Occipital lobe (tissue), 2 donors: ENCODE data around the gene AIFM2. TPM values are rescaled to one million over a fixed set of nuclear protein-coding genes. Genes with fewer than 3 reads are reported as not detected.
A peak's percentile ranks its signal among the peaks of the same experiment; 100 is the strongest.

Experiments used
- DNase-seq: peaks from one replicate; lab custom pipeline; 2025; lab: John Stamatoyannopoulos, UW
- total RNA-seq: library from RNA; depleted of rRNA; stranded (reverse); fragments of >200 nt; gene quantifications from one replicate; pipeline ENCODE4 v1.2.3, GENCODE V29; 2014

The AIFM2 gene
- total RNA-seq, 1 donor from 2014 or later, result 5.5 TPM

DNA sequence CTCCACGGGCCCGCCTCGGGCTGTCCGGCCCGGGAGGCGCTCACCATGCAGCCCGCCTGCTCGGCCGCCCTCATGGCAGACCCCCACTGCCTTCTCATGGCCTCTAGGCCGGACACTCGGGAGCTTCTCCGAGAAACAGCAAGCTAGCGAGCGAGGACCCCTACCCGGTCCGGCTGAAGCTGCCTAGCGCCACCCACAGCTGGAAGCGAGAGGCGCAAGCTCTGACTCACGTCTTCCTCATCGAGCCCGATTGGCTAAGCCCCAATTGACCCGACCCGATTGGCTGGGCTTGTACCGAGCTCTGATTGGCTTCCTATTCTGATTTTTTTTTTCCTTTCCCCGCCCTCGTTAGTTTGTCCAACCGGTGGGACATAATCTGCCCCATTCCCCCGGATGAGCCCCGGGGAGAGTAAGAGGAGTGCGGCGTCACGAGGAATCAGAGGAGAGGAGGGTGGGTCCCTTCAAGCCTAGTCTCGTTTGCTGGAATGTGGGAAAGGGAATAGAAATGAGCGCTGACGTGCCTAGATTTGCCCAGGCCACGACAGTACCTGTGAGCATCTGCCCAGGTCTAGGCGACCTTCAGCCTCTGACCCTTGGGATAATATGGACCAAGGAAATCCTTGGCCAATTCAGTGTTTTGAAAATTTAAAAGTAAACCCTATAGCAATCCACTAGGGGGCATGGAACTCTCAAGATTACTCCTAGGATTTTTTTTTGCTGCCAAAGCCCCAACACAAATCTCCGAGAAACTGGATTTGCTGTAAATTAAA, 14.0 kb upstream of the AIFM2 start, which contains the start of gene TYSND1:
TYSND1 (minus strand) TSS at position 212 of the 770 bp plus-strand sequence; CDS start at position 98, 114 bp downstream.
- DNase-seq, result peak; percentile 95

DNA sequence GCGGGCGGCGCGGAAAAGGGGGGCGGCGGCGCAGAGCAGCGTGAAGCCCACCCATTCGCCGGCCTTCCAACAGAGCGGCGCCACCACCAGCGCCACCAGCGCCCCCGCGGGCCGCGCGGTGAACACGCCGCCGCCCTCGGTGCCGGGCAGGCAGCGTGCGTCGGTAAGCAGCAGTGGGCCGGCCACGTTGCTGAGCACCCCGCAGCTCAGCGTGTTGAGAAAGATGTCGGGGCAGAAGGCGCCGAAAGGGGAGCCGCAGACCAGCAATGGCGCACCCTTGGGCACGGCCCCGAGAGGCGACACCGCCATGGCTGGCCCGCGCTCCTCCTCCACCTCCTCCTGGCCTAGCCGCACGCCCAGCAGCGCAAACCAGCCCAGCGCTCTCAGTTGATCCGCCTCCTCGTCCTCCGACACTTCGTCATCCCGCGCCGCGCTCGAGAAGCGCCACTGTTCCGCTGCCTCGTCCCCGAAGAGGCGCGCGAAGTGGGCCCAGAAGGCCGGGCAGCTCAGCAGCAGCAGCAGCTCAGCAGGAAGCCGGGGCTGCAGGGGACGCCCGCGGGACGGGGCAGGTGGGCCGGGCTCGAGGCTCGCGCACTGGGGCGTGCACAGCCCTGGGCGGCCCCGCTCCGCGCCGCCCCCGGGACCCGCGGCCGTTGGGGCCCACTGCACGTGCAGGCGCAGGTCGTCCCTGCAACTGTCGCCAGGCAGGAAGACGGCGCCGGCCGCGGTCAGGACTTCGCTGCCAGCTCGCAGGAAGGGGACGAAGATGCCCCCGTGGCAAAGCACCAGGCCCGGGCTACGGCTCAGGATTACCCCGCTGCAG, 13.3 kb upstream of the AIFM2 start:
- peak; percentile 67 for DNase-seq

DNA sequence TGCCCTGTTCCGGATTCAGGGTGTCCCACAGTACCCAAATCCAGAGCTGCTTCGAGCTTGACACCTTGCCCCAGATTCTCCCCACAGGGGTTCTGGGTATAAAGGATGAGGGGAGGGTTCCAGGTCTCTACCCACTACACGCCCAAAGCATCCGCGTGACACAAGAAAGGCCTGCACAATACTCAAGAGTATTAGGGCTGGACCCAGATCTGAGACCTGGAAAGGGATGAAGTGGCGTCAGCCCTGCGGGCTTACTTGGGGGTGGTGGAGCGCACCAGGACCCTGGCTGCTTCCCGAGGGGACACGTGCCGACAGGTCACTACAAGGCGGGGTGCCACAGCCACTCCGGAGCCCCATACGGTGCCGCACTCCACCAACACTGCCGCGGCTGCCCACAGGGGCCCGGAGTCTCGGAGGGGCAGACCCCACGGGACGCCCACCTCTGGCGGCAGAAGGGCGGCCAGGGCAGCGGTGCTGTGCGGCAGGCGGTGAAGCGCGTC, 12.6 kb upstream of the AIFM2 start:
- DNase-seq, result no peak

DNA sequence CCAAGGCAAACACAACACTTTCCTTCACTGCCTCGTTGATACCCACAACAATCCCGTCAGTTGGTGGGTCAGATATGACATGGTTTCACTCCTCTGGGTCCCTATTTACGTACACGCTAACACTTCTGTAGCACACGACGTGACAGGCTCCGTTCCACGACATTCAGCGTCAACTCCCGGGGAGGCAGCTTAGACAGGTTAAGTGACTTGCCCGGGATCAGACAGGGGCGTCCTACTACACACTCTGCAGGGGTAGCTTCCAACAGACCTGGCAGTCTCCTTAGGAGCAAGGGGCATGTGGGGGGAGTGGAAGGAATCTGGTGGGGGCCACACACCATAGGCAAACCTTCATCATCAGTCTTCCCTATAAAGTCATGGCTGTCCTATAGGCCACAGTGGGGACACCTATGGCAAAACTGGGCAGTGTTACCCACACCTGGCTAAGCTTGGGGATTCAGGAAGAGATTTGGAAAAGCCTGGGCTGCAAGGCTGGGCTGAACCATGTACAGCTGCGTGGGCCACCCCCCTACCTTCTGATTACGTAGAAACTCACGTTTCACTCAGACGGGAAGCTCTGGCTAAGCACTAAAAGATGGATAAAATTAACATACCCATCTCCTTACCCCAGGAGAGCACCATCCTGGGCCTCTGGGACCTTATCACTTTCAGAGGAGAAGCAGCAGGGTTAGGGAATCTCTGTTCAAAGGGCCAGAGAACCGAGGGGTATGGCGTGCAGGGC, 11.9 kb upstream of the AIFM2 start:
- DNase-seq, result no peak

DNA sequence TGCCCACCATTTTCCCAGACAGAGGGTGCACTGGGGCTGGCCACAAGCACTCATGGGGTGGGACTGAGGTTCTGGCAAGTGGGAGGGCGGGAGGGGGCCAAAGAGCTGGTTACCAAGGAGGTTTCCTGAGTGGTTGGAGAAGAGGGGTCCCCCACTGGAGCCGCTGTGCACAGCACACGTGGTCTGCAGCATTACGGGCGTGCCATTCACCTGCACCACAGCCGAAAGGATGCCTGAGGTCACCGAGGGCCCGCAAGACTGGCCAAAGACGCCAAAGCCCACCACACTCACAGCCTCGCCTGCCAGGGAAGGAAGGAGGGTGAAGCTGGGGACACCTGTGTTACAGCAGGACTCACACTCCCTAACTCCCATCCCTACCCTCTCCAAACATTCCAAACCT, 9.9 kb upstream of the AIFM2 start:
- no peak for DNase-seq

DNA sequence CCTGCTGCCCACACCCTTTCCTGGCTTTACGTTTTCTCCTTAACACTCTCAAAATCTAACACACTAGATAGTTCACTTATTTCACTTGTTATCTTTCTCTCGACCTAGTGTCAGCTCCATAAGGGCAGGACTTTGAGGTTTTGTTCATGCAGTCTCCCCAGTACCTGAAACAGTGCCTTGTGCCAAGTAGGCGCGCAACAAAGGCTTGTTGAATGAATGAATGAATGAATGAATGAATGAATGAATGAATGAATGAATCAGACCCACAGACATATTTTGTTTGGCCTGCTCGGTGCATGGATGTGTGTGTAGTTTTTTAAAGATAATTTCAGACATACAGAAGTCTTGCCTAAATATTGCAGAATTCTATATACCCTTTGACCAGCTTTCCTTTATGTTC, 7.7 kb upstream of the AIFM2 start:
- DNase-seq, result no peak

DNA sequence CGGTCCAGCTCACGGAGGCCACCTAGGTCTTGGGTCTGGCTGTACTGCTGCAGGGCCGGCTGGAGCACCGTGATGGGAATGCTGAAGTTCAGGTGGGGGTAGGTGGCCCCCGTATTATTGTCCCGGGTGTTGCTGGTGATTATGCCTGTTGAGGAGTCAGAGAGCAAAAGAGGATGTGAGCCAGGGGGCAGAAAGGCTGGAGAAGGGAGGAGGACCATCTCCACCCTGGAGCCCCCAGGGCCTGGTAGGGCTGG, 7.3 kb upstream of the AIFM2 start:
- DNase-seq, result no peak

DNA sequence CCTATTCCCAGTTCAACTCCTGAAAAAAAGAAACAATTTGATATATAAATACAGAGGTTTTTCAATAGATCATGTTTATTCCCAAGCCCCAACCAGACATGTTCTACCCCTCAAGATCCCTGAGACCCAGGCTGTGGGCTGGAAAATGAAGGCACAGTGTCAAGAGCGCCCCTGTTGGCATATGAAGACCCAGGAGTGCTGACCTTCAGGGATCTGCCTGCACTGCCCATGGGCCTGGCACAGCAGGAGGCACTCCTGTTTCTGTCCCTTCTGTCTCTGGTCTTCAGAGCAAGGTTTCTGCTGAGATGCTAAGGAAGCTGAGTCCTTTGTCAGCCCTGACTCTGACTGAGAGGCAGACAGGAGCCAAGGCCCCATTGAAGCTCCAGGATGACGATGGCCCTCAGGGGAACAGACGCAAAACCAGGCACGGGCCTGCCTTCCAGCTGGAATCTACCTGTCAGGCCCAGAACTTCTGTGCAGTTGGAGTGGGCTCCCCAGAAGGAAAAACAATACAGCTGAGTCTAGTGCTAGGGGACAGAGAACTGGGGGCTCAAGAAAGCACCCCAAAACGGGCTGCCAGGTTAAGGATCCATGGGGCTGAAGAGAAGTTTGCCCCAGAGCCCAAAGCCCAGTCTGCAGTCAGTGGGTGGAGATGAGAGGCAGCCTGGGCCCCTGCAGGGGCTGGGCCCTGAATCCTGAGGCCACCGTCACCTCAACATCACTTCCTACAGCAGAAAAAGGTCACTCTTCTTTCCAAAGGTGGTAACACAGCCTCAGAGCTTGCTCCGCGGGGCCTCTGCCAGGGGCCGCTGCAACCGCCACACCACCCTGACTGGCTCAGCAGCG, 6.7 kb upstream of the AIFM2 start:
- no peak for DNase-seq

DNA sequence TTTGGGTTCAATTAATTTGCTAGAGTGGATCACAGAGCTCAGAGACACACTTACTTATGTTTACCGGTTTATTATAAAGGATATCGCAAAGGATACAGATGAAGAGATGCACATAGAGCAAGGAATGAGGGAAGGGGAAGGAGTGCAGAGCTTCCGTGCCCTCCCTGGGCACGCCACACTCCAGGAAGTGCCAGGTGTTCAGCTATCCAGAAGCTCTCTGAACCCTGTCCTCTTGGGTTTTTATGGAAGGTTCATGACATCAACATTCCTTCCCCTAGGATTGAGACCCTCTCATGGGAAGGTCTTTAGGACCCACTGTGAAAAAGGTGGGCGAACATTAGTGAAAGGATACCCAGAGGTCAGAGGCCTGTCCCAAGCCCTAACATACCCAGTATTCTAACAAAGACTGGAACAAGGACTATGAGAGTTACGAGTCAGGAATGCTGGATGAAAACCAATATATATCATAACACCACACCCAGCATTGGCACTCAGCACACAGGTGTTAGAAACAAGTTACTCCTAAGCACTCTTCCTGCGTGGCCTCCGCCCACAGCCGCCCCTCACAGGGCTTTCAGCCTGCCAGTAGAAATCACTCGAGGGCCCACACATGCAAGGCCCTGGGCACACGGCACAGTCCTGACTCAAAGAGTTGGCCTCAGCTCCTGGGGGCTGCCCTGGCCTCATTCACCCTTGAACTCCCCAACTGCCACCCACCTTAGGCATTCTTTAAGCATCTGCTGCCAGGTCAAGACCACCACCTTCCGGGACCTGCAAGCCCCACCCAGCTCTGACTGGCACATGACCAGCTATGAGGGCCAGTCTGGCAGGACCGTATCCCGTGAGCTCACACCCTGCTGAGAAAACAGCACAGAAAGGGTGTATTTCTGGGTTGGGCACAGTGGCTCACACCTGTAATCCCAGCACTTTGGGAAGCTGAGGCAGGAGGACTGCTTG, 5.6 kb upstream of the AIFM2 start:
- no peak for DNase-seq

DNA sequence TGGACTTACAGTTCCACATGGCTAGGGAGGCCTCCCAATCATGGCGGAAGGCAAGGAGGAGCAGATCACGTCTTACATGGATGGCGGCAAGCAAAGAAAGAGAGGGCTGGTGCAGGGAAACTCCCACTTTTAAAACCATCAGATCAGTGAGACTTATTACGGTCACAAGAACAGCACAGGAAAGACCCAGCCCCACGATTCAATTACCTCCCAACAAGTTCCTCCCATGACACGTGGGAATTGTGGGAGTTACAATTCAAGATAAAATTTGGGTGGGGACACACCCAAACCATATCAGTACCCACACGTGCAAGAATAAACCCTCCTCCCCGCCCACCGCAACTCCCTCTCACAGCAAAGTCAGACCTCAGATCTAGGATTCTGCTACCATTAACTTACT, 4.5 kb upstream of the AIFM2 start:
- no peak for DNase-seq

DNA sequence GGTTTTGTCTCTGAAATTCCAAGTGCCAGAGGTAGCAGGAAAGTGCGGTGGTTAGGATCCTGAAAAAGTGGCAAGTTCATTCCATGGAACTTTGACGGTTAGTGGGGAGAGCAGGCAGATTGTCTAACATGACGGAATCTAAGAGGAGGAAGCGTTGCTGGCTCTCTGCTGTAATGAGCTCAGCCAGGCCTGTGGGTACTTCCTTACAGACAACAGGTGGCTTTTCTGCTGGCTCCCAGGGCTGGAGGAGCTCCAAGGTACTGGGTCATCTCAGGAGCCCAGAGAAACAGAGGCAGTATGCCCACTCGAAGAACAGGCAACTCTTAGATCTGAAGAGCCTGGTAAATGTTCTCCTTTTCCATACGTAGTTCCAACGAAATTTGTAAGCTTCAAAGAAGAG, 3.1 kb upstream of the AIFM2 start:
- DNase-seq, result no peak

DNA sequence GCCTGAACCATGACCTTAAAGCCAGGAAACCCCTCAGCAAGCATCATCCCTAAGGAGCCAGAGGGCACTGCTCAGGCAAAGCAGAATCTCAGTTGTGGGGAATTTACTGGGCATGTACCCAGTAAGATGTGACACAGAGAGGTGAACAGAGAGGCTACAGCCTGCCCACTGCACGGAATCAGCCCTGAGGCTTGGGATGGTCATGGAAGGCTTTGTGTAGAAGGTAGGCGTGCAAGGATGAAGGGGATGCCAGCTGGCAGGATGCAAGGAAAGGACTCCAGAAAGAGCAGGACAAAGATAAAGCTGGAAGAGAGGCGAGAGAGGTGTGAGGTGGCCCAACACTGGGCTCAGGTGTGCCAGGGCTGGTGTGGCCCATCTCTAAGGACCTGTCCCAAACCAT, 2.4 kb upstream of the AIFM2 start:
- no peak for DNase-seq

DNA sequence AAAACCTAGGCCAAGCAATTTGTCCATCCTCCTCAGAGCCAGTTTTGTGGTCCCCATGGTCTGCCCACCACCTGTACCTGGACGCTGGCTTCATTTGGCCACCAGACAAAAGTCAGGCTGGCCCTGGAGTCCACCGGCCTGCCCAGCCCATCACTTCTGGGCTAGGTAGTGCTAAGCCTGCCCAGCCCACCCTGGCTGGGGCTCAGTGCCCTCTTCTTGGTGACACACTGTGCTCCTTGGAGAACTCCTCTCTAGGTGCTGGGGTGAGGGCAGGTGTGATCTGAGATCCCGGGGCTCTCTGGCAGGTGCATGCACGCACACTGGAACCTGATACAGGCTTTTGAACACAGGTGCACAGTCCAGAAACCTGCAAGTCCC, 1.1 kb downstream of the AIFM2 start:
- no peak for DNase-seq

DNA sequence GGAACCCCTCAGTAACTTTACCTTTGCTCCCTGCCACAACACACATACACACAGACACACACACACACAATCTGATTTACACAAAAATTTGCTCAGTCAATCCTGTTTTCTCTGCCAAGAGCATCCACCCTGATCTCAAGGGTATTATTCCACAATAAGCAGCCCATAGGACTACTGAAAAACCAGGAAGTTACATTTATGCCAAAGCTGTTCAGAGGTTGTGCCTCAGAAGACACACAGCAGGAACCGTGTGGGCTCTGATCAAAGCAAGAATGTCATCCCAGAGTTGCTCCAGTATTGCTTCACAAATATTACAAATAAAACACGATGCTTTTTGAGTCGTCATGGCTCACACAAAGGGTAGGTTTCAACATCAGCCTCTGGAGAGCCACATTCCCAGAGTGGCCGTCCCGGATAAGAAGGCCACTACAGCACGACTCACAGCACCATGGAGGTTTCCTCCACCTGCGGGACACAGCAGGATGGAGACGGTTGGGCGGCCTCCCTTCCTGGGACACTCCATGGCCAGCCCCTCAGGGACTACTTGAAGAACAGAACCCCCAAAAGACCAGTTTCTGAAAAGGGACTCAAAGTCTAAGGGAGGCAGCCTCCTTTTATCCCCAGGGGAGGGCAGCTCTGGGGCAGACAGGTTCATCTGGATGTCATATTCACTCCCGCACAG, 1.6 kb downstream of the AIFM2 start:
- no peak for DNase-seq

DNA sequence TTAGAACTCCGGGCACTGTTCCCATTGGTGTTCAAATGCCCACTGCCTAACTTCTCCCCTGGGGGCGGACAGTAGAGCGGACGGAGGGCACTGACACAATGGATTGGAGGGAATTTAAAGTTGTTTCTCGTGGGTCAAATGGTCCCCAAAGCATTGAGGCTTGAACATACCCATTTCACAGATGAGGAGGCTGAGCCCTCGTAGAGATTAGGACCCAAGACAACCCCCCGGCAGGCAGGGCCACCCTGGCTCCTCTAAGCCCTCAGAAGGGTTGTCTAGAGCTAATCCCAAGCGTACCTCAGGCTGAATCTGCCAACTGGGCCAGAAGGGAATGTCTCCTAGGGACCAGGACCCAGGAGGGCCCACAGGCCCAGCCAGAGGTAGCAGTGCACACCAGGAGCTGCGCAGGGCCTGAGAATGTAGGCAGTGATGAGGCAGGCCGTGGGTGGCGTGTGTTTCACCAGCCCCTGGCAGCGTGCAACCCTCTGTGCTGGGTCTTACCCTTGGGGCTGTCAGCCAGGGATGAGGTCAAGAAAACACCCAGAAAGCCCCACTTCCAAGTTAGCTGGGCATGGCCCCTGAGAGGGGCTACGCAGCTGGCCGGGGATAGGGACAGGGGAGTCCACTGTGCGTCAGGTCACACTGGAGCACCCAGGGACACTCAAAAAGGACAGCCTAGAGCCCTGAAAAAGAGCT, 5.8 kb downstream of the AIFM2 start:
- no peak for DNase-seq

DNA sequence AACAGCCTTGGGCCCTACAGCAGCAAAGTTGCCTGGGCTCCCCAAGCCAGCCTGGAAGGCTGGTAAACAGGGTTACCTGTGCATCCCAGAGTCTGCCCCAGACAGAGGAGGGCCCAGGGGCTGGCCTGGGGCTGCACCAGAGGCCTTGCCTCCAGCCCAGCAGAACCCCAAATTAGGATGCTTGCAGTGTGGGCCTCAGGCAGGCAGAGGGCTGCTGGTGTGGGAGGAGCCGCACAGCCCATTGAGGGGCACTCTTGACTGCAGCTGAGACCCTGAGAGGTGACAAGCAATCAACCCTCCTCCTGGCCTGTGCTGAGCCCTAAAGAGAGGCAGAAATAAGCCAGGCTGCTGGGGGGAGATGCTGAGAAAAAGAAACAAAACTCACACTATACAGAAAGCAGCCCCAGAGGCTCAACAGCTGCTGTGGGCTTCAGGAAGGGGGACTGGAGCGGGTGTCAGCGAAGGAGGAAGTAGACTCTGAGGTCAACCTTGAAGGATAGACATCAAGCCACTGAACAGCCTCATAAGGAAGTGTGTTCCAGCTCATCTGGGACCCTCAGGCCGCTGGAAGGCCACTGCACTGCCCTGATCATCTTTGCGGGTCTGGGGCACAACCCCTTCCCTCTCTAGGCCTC, 6.6 kb downstream of the AIFM2 start:
- no peak for DNase-seq

DNA sequence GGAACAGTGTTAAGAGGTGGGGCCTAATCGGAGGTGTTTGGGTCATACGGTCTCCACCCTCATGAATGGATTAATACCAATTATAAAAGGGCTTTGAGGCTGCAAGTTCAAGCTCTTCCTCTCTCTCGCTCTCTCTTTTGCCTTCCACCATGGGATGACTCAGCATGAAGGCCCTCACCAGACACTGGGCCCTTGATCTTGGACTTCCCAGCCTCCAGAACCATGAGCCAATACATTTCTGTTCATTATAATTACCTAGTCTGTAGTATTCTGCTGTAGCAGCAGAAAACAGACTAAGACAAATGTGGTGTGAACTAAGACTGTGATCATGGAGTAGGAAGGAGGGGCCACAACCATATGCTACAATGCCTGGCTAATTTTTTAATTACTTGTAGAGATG, 7.7 kb downstream of the AIFM2 start:
- no peak for DNase-seq

DNA sequence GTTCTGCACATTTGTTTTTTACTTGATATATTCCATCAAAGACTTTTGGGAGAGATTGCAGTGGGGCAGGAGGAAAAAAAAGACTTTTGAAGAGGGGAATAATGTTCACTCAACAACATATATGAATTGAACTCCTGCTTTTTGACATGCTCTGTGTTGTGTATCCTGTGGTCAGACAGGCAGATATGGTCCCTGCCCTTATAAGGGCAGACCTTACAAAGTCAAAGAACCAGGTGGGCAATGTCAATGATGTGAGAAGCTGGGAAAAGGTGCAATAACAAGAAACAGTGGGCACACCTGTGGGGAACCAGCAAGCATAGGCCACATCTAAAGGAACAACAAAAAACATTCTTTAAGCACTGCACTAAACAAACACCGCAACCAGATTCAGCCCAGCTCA, 8.2 kb downstream of the AIFM2 start:
- DNase-seq, result no peak

DNA sequence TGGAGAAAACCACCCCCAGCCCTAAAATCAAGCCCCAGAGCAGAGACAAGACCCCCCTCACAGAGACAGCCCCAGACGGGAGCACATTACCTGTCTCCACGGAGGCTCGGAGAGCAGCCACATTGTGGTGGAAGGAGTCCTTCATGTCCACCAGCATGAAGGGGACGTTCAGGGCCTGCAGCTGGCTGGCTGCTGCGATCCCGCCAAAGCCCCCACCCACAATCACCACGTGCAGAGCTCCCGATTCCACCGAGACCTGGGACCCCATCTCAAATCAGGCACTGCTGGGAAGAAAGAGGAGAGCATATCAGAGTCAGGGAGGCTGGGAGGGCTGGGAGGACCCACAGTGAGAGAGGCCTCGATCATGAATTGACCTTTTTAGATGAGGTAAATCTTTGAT, 8.8 kb downstream of the AIFM2 start:
- DNase-seq, result no peak
